HG02981 (cell line): ENCODE measurements around the gene ASXL1.

ENCODE experiments used
- ATAC-seq: cut with Tn5 transposase; IDR thresholded peaks from one replicate; pipeline ENCODE4 v1.9.1; 2021; ENCODE audit warnings: mild to moderate bottlenecking, moderate library complexity; ENCODE audit not compliant: unreplicated experiment

Gene ASXL1

DNA sequence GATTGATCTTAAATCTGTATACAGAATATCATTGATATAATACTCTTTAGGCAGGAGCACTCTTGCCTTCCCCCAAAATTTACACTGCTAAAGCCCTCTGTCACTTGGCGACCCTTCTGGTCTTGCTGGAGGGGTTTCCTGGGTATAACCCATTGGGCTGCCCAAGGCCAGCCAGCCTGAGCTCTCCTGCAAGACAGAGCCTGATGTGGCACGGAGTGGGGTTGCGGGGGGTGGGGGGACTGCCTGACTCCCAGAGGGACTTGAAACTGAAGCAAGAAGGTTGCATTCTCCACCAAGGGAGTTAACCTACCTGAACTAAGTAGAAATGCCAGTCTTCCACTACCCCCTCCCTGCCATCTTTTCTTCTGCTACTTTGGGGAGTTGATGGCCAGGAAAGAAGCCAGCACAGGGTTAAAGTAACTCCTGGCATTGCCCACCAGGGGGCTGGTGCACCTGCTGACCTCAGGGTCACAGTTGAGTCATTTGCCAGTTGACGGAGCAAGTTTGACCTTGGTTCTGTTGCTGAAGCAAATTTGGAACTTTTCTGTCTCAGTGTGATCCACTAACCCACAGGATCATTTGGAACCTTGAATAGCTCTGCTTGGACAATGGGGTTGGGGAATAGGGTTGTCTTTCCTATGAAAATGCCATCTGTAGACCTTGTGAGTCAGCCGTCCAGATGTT is 79.4 kb downstream of the ASXL1 start:
- no peak for ATAC-seq

DNA sequence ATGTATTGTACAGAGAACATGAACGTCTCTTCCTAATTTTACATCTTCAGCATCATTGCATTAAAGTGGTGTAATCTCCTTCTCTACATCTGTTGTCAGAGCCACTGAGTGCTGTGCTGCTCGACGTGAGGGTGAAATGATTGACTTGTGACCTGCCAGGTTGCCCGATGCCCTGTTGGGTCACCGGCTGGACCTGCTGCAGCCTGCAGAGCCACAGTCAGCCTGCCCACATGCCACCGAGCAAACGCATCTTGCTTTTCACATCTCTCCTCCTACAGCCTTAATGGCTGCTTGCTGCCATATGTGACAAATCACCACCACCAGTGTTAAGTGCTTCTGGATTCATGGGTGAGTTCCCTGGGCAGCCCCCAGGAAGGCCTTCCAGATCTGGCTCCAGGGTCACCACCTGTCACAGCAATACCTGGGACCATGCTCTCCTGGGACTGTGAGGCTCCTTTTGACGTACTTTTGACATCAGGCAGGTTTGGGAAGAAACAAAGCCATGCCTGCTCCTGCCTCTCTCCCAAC is 80.3 kb downstream of the ASXL1 start:
- ATAC-seq = no peak

DNA sequence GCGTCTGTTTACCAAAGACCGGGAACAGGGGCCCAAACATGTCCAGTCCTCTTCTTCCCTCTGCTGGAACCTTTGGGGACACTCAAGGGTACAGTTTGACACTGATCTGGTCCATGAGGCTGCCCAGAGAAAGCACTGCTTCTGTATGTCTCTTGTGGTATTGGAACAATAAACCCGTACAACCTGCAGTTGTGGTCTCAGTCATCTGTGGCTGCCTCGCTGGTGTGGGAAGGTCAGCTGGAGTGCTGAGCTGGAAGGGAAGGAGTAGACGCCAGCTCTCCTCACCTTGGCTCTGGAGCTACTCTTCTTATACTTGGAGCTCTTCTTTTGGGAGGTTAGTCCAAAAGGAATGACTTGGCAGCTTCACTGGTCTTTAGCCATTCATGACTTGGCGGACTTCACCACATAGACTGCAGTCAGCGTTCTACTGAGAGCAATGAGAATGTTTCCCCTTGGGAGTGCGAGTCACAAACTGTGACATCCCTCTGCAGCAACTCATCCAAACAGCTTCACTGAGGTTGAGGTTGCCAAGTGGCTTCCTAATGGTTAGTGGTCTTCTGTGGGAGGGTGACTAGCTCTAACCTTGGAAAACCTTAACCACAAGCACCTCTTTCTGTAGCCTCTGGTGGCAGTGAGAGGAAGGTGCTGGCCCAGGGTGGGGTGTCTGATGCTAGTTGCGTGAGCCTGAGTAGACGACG is 81.2 kb downstream of the ASXL1 start:
- ATAC-seq = no peak

DNA sequence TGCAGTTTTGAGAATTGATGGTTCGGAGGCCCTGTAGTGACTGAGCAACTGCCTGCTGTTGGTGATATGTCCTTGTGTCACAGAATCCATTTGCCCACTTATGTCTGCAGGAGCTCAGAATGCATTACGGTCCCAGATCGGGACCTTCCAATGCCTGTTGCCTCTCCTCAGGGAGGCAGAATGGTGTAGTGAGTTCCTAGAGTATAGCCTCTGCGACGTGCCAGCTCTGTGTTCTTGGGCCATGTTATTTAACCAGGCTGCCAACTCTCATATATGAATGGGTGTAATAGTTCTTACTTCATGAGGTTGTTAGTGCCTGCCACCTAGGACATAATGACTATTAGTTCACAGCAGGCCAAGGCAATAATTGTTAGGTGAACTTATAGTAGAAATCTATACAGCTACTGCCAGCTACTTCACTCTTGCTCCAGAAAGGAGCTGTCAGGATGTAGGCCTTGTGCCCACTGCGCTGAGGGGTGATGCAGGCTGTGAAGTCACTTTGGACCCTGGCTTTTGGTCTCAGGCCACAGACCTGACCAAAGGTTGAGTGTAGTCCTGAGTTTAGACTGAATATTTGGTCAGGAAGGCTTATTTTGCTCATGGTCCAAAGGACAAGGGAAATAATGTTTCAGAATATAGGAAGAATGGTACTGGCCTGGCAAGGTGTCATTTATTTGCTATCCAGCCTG is 82.1 kb downstream of the ASXL1 start:
- ATAC-seq = no peak

DNA sequence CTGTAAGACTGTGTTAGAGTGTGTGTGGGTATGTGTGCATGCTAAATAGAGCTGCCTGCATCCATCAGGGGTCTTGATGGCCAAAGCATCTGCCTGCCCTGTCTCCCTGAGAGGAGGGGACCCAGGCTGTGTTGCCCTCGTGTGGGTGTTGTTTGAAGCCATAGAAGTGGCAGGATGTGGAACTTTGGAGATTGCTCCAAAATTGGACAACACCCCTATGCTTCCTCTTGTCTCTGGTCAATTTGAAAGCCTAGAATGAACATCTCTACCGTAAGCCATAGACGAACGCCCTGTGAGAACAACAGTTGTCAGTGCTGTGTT is 82.6 kb downstream of the ASXL1 start:
- no peak for ATAC-seq

DNA sequence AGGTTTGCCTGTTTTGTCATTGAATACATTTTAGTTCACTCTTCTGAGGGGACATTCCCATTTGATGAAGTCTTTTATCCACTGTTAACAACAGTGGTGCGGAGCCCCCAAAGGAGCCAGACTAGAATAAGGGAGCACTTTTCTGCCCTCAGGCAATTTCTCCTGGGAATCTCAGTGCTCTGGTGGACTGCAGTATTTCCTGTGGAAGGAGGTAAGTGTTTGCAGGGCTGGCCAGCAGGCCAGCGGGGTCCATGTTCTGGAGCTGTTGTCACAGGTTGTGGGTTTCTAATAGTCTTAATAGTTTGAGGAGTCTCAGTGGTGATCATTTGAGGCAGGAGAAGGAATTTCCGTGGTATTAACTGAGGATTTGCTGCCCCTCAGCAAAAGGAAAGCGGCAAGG is 83.5 kb downstream of the ASXL1 start:
- ATAC-seq = no peak

DNA sequence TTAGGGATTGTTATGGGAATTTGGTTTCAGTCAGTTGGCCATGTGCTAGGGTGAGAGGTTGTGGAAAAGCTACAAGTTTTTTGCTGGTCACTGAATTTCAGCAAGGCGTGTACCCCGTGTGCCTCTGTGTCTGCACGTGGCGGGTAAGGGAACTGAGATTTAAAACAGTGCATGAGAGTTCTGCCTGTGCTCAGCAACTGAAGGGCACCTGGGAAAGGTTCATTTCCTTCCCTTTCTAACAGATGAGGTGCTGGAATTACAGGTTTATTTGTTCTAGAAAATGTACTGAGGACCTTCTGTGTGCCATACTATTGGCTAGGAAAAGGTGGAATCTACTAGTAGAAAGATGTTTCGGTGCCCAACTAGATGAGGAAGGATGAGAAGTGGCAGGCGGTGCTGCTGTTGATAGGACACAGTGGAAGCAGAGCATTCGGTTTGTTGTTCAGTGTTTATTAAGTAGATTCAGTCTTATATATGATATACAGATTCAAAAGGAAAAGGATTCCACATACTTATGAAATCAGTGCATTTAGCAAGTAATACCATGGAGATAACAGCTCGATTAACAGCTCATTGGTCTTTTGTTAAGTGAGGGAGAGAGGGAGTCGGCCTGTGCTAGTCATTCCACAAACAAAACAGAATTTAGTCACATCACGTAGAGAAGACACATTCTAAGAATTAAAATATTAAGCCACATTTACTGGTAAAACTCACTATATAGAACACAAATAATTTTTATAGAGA is 84.7 kb downstream of the ASXL1 start:
- no peak for ATAC-seq

DNA sequence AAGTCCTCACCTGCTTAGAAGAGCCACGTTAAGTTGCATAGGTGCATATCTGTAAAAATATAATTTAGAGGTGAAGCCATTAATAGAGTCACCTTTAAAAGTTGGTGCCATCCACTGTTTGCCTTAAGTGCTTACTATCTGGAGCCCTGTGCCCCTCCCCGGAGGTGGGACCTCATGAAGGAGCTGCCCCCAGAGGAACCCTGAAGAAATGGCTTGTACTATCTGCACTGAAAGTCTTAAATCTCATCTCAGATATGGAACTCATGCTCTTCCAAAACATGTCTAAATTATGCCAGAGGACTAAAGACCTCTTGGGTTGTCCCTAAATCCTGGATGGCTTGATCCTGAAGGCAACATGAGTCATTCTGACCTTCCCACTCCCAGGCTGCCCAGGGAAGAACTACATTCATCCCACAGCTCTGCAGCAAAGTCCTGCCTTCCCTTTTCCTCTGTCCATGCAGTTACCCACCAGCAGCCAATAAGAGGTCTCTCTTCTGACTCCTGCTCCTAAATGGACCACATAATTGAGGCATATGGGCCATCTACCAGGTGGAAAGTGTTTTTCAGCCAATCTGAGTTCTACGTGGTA is 85.3 kb downstream of the ASXL1 start:
- ATAC-seq = no peak

DNA sequence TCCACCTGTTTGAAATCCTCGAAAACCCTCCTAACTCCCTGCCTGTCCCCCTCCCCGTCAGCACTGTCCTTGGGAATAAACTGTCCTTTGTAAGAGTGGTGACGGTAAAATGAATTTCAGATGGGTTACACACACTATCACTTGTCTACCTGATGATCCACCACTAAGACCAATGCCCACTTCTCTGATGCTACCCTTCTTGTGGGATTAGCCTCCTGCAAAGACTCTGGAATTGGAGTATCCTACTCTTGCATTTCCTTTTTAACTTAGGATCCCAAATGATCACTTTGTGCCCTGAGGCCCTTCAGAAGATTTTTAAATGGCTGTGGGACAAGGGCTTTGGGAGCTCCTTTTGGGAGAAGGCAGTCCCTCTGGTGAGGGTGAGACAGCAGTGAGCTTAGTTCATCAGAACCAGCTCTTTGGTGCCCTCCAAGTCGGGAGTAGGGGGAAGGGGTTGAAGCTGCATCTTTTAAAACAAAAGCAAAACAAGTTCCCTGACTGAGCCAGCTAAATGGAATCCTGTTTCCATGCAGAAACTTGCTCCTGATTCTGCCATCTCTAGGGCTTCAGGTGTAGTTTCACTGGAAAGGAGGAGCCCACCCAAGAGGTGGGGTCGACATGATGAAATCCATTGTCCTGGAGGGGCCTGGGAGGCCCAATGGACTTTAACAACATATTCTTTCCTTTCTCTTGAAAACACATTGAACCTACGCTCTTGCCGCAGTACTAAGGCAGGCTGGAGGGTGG is 86.5 kb downstream of the ASXL1 start:
- no peak for ATAC-seq

DNA sequence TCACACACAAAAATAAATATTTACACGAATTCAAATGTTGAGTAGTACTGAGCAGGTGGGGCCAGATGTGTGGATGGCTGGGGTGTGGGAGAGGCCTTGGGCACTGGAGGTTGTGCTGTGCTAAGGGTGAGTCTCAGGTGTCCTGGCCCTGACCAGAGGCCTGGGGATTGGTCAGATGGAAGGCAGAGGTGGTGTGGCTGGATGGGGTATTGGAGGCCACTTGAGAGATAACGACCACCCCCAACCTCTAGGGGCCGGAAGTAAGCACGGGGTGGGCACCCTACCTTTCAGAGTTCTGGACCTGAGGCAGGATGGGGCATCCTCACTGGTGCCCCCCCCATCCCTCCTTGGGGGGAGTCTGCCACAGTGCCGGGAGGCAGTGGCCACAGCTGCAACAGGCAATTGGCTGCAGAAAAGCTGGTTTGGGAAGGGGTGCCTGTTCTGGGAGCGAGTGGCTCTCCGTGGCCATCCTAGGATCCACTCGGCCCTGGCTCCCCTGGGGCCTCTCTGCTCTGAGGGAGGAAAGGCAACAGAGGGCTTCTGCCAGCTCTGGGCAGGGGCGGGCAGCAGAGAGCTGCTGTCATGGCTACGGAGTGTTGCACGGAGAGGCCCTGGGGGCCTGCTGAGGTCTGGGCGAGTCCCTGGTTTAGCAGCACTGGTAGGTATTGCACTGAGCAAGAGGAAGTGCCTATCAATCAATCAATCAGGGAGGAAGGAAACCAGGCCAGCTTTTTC is 87.6 kb downstream of the ASXL1 start:
- ATAC-seq = no peak

DNA sequence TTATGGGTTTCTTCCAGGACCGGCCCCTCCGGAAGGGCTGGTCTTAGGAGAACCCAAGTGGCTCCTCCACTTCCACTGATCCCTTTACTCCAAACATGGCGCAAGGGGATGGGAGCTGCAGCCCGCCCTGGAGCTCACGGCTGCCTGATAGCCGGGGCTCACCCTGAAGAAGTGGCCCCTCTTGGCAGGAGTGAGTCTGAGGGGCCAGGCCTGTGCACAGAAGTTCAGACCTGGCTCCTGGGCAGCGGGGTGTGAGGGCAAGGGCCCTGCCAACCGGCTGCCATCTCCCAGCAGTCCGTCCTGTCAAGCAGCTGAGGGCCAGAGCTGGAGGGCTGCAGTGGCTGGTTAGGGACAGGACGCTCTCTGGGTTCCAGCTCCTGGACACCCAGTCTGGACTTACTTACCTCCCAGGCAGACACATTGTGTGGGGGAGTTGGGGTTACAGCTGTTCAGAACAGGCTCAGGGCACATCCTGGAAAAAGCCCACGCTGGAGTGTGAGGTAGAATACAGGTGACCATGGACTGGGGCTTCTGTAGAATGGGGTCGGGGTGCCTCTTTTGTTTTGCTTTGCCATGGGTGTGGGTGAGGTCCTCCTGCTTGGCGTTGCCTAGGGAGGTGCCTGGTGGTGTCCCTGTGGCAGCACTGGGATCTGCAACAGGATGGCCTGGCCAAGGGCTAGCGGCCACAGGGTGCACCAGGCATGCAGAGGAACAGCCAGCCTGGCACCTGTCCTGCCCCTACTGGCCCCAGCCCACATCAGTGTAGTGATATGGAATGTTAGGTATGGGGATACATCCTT is 88.4 kb downstream of the ASXL1 start:
- no peak for ATAC-seq

DNA sequence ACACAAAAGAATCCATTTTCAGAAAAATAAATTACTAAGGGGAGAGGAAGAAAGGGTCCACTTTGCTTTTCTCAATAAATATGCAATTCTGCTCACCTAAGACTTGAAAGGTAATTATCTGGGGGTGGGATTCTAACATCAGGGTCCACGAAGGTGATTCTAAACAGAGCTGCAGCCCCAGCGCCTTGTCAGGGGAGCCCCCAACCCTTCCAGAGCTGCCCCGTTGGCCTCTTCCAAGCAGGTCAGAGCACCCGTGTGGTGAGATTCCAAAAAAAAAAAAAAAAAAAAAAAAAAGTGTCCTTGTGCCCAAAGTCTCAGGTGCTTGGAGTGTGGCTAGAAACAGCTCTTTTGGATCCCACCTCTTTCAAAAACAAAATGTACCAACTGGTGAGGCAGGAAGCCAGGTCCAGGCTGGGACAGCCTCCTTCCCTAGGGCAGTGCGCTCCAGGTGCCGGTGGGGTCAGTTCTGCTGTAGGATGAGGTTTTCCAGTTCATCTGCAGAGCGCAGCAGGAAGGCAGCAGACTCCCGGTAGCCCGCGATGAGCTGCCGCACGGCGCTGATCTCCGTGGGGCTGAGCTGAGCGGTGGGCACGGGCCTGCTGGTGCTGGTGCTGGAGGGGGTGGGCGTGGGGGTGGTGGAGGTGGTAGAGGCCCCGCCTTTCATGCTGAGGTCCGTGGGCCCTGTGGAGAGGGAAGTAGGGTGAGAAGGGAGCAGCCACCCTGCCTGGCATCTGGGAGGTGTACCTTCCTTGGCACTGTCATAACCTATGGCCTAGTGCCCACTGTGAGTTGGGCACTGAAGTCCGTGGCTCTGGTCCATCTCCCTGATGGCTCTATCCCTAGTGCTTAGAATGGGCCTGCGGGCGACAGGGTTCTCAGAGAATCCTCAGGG is 89.3 kb downstream of the ASXL1 start:
- ATAC-seq = no peak

DNA sequence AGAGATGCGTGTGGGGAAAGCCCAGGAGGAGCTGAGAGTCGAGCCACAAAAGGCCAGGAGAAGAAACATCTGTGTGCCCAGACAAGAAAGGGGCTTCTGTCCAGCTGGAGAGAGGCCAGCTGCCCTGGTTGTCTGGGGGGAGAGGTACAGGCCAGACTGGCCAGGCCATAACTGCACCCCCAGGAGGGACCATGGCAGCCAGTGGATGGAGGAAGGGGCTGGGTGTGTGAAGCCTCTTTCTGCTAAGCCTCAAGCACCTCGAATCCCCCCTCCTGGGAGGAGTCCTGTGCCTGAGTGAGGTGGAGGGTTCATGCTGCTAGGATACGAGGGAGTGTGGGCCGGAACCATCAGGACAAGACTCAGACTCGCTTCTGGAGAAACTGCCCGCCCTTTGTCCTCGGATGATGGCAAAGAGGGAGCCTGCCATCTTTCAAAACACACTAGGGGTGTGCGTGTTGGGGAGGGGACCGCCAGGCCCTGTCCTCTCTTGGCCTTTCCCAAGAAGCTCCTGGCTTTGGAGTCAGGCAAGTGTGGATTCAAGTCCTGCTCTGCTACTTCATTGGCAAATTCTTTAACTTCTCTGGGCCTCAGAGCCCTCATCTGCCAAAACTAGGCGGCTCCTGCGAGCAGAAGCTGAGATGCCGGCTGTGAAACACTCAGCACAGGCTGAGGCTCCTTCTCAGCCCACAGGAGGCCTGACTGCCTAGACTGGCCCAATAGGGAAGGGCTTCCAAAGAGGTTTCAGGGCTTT is 90.3 kb downstream of the ASXL1 start:
- ATAC-seq = no peak

DNA sequence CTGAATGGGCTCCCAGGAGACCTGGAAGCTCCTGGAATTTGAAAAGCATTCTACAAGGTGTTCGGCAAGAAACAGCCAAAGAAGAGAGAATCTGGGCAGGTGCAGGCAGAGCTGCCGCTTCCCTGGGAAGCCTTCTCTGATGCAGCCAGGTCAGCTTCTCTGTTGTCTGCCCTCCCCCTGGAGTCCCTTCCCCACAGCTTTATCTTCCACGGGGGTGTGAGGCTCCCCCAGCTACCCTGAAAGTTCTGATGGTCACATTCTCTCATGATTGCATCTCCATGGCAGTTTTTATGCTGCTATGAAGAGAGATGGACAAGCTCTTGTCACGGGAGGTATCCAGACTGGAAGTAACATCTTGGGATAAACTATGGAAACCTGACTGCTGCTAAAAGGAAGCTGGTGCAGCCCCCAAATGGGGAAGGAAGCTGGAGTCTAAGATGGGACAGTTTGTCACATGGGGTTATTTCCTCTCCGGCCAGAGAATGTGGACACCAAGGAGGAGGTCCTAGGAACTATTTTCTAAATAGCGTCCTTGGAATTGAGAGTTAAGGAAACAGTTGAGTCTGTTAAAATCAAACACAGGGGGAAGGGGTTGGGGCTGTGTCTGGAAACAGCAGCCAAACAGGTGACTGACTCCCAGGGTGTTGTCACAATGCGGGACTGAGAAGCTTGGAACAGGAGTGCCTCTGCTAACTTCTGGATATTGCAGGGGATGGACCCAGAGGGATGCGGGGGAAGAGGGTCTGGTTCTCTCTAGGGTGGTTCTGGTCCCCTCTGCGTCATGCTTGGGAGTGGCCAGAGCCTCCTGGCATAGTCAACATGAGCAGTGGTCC is 91.1 kb downstream of the ASXL1 start:
- no peak for ATAC-seq

DNA sequence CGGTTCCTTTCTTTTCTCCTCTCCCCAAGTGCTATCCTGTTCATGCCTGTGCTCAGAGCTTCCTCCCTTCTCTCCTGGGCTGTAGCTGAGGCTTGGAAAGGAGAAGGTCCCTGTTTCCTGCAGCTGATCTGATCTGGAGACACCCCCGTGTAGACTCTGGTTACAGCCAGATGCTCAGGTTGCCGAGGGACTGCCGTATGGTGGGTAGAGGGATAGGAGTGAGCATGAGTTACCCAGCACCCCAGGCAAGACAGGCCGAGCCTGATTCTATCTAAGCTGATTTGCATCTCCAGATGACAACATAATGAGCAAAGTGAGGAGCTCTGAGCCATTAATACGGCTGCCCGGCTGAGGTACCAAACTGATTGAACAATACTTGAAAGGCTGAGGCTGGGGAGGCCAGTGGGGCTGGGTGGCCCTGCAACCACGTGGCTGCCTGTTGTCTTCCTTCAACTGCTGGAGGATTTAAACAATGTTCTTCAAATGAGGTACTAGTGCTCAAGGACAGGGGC is 91.8 kb downstream of the ASXL1 start:
- ATAC-seq = no peak

DNA sequence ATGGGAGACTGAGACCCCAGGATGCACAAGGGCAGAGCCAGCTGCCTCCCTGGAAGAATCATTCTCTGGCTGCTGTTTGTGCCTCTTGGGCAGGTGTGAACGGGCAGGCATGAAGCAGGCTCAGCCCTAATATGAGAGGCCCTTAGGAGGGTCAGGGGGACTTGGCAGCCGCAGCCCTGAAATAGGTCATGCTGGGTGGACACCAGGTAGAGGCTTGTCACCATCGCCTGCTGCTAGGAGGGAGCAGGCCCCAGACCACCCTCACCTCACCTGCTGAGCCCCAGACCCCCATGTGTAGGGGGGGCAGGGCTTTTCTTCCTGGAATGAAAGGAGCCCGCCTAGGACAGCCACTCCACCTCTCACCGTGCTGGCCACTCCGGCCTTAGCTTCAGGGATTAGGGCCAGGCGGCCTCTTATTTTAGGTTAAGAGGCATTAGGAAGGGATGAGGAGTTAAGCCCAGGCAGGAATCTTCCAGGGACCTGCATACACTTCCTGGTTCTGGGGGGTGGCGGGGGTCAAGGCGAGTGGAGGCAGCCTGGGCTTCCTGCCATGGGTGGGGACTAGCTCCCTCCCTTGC is 92.4 kb downstream of the ASXL1 start:
- no peak for ATAC-seq
